ENCODE results near the gene AUNIP.

AUNIP gene

GRCh38 chr1:25902462-25902861 is 43.2 kb upstream of the AUNIP start:
- H3K27ac ChIP-seq = no peak overlapping the region
- TF ChIP-seq CTCF (conservative IDR thresholded peaks at IDR 0.05; ENCODE audit: low read depth, low read length) = no peak
- H3K36me3 ChIP-seq (ENCODE audit: insufficient read depth) = peaks cover 4% of the 10 kb centered on the region; the same call in 1 of the 2 replicates
- no peak overlapping the region for H2AFZ ChIP-seq (ENCODE audit: low read depth)
- no peaks in the 10 kb centered on the region for H3K27me3 ChIP-seq (ENCODE audit: insufficient read depth, low read depth)
- no peak overlapping the region for H3K9ac ChIP-seq
- H4K20me1 ChIP-seq (ENCODE audit: insufficient read depth) = 0 out of 2 replicates have a peak, but pooled peaks cover 3% of the 10 kb centered on the region
- peaks cover 26% of the 10 kb centered on the region for H3K4me1 ChIP-seq (ENCODE audit: low read depth, poor library complexity, severe bottlenecking)
- H3K4me3 ChIP-seq (IDR thresholded peaks at IDR 0.05; ENCODE audit: insufficient read depth, low read depth, low read length) = no peak overlapping the region
- H3K79me2 ChIP-seq (ENCODE audit: insufficient read depth, low read depth) = peaks cover 33% of the 10 kb centered on the region
- H3K4me2 ChIP-seq = no peak overlapping the region

GRCh38 chr1:25900219-25900618 is 41.0 kb upstream of the AUNIP start:
- no peak overlapping the region for H3K27ac ChIP-seq
- 0 out of 2 replicates have a peak, but pooled peaks cover 3% of the 10 kb centered on the region for H4K20me1 ChIP-seq (ENCODE audit: insufficient read depth)
- peaks cover 4% of the 10 kb centered on the region; the same call in 1 of the 2 replicates for H3K36me3 ChIP-seq (ENCODE audit: insufficient read depth)
- H3K27me3 ChIP-seq (ENCODE audit: insufficient read depth, low read depth) = no peaks in the 10 kb centered on the region
- H3K79me2 ChIP-seq (ENCODE audit: insufficient read depth, low read depth) = peaks cover 32% of the 10 kb centered on the region
- no peak overlapping the region for H3K9ac ChIP-seq
- H3K4me2 ChIP-seq = no peak overlapping the region
- peaks cover 38% of the 10 kb centered on the region for H3K4me1 ChIP-seq (ENCODE audit: low read depth, poor library complexity, severe bottlenecking)
- TF ChIP-seq CTCF (conservative IDR thresholded peaks at IDR 0.05; ENCODE audit: low read depth, low read length) = no peak
- H2AFZ ChIP-seq (ENCODE audit: low read depth) = no peak overlapping the region
- no peak overlapping the region for H3K4me3 ChIP-seq (IDR thresholded peaks at IDR 0.05; ENCODE audit: insufficient read depth, low read depth, low read length)

- peaks cover 28% of the 10 kb centered on the region for H3K79me2 ChIP-seq (ENCODE audit: insufficient read depth, low read depth)
- H3K27ac ChIP-seq = no peak overlapping the region
- H3K9ac ChIP-seq = no peak overlapping the region
- H3K36me3 ChIP-seq (ENCODE audit: insufficient read depth) = peaks cover 4% of the 10 kb centered on the region; the same call in 1 of the 2 replicates
- H2AFZ ChIP-seq (ENCODE audit: low read depth) = no peak overlapping the region
- TF ChIP-seq CTCF (conservative IDR thresholded peaks at IDR 0.05; ENCODE audit: low read depth, low read length) = no peak
- no peak overlapping the region for H3K4me2 ChIP-seq
- no peaks in the 10 kb centered on the region for H3K27me3 ChIP-seq (ENCODE audit: insufficient read depth, low read depth)
- peaks cover 42% of the 10 kb centered on the region for H3K4me1 ChIP-seq (ENCODE audit: low read depth, poor library complexity, severe bottlenecking)
- 0 out of 2 replicates have a peak, but pooled peaks cover 3% of the 10 kb centered on the region for H4K20me1 ChIP-seq (ENCODE audit: insufficient read depth)
- no peak overlapping the region for H3K4me3 ChIP-seq (IDR thresholded peaks at IDR 0.05; ENCODE audit: insufficient read depth, low read depth, low read length)
These were observed 40.5 kb upstream of the AUNIP start for GRCh38 chr1:25899792-25900191.

- Histone ChIP-seq H3K79me2 (ENCODE audit: insufficient read depth, low read depth) (peaks cover 14% of the 10 kb centered on the region), H3K4me3 (IDR thresholded peaks at IDR 0.05; ENCODE audit: insufficient read depth, low read depth, low read length) (no peak overlapping the region), H2AFZ (ENCODE audit: low read depth) (no peak overlapping the region), H3K4me1 (ENCODE audit: low read depth, poor library complexity, severe bottlenecking) (peaks cover 28% of the 10 kb centered on the region), H3K36me3 (ENCODE audit: insufficient read depth) (peaks cover 4% of the 10 kb centered on the region; the same call in 1 of the 2 replicates), H3K4me2 (no peak overlapping the region), H4K20me1 (ENCODE audit: insufficient read depth) (0 out of 2 replicates have a peak, but pooled peaks cover 3% of the 10 kb centered on the region), H3K27me3 (ENCODE audit: insufficient read depth, low read depth) (no peaks in the 10 kb centered on the region), H3K9ac (no peak overlapping the region), H3K27ac (no peak overlapping the region)
- no peak for TF ChIP-seq CTCF (conservative IDR thresholded peaks at IDR 0.05; ENCODE audit: low read depth, low read length)
These were observed 39.2 kb upstream of the AUNIP start for GRCh38 chr1:25898223-25899015.
